ENCODE results near the gene BAZ2B. TPM values are rescaled to one million over a fixed set of nuclear protein-coding genes. Genes with fewer than 3 reads are reported as not detected.
A peak's percentile ranks its signal among the peaks of the same experiment; 100 is the strongest.

Gene BAZ2B
- total RNA-seq, 1 experiment from 2014 or later: 33.0 TPM

DNA sequence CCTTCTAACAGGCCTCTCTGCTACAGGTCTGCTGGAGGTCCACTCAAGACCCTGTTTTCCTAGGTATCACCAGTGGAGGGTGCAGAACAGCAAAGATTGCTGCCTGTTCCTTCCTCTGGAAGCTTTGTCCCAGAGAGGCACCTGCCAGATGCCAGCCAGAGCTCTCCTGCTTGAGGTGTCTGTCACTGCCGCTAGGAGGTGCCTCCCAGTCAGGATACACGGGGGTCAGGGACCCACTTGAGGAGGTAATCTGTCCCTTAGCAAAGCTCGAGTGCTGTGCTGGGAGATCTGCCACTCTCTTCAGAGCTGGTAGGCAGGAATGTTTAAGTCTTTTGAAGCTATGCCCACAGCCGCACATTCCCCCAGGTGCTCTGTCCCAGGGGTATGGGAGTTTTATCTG is 140.6 kb downstream of the BAZ2B start:
- peak; percentile 30 for DNase-seq (ENCODE audit: low spot score)
- Mint-ChIP-seq H3K4me3 (no peak overlapping the region), H3K27me3 (ENCODE audit: low read depth) (no peaks in the 10 kb centered on the region), H3K36me3 (peaks cover 26% of the 10 kb centered on the region), H3K9me3 (no peaks in the 10 kb centered on the region), H3K4me1 (no peaks in the 10 kb centered on the region), H3K27ac (no peak overlapping the region)
- ChIA-PET CTCF (interaction anchor here (1.1 kb wide), 2 partner anchors 240 to 332 kb away, joined by 3 to 4 read pairs; no protein-coding TSS in a partner anchor), POLR2A (interaction anchor here (0.5 kb wide), 1 partner anchor 134 kb away, joined by 4 read pairs; no protein-coding TSS in a partner anchor)
- ATAC-seq: peak; percentile 57
- no peak for TF ChIP-seq OVOL2 (CRISPR knock-in tag; IDR thresholded peaks at IDR 0.05; ENCODE audit: borderline replicate concordance)
- TF ChIP-seq KAT7 (CRISPR knock-in tag; IDR thresholded peaks at IDR 0.05; ENCODE audit: borderline replicate concordance): no peak
- no peak for TF ChIP-seq ELF4 (CRISPR knock-in tag; IDR thresholded peaks at IDR 0.05; ENCODE audit: low read depth)
- TF ChIP-seq, protein P1, sequence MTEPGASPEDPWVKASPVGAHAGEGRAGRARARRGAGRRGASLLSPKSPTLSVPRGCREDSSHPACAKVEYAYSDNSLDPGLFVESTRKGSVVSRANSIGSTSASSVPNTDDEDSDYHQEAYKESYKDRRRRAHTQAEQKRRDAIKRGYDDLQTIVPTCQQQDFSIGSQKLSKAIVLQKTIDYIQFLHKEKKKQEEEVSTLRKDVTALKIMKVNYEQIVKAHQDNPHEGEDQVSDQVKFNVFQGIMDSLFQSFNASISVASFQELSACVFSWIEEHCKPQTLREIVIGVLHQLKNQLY (CRISPR knock-in tag; IDR thresholded peaks at IDR 0.05): no peak
- no peak for TF ChIP-seq HMGA2 (CRISPR knock-in tag; IDR thresholded peaks at IDR 0.05)
- TF ChIP-seq ZNF121 (CRISPR knock-in tag; IDR thresholded peaks at IDR 0.05): no peak
- TF ChIP-seq, protein P2, sequence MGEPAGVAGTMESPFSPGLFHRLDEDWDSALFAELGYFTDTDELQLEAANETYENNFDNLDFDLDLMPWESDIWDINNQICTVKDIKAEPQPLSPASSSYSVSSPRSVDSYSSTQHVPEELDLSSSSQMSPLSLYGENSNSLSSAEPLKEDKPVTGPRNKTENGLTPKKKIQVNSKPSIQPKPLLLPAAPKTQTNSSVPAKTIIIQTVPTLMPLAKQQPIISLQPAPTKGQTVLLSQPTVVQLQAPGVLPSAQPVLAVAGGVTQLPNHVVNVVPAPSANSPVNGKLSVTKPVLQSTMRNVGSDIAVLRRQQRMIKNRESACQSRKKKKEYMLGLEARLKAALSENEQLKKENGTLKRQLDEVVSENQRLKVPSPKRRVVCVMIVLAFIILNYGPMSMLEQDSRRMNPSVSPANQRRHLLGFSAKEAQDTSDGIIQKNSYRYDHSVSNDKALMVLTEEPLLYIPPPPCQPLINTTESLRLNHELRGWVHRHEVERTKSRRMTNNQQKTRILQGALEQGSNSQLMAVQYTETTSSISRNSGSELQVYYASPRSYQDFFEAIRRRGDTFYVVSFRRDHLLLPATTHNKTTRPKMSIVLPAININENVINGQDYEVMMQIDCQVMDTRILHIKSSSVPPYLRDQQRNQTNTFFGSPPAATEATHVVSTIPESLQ (CRISPR knock-in tag; IDR thresholded peaks at IDR 0.05): no peak
- TF ChIP-seq, protein P3, sequence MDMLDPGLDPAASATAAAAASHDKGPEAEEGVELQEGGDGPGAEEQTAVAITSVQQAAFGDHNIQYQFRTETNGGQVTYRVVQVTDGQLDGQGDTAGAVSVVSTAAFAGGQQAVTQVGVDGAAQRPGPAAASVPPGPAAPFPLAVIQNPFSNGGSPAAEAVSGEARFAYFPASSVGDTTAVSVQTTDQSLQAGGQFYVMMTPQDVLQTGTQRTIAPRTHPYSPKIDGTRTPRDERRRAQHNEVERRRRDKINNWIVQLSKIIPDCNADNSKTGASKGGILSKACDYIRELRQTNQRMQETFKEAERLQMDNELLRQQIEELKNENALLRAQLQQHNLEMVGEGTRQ (CRISPR knock-in tag; IDR thresholded peaks at IDR 0.05): no peak
- TF ChIP-seq GABPB1 (CRISPR knock-in tag; IDR thresholded peaks at IDR 0.05): no peak
- TF ChIP-seq, protein P4, sequence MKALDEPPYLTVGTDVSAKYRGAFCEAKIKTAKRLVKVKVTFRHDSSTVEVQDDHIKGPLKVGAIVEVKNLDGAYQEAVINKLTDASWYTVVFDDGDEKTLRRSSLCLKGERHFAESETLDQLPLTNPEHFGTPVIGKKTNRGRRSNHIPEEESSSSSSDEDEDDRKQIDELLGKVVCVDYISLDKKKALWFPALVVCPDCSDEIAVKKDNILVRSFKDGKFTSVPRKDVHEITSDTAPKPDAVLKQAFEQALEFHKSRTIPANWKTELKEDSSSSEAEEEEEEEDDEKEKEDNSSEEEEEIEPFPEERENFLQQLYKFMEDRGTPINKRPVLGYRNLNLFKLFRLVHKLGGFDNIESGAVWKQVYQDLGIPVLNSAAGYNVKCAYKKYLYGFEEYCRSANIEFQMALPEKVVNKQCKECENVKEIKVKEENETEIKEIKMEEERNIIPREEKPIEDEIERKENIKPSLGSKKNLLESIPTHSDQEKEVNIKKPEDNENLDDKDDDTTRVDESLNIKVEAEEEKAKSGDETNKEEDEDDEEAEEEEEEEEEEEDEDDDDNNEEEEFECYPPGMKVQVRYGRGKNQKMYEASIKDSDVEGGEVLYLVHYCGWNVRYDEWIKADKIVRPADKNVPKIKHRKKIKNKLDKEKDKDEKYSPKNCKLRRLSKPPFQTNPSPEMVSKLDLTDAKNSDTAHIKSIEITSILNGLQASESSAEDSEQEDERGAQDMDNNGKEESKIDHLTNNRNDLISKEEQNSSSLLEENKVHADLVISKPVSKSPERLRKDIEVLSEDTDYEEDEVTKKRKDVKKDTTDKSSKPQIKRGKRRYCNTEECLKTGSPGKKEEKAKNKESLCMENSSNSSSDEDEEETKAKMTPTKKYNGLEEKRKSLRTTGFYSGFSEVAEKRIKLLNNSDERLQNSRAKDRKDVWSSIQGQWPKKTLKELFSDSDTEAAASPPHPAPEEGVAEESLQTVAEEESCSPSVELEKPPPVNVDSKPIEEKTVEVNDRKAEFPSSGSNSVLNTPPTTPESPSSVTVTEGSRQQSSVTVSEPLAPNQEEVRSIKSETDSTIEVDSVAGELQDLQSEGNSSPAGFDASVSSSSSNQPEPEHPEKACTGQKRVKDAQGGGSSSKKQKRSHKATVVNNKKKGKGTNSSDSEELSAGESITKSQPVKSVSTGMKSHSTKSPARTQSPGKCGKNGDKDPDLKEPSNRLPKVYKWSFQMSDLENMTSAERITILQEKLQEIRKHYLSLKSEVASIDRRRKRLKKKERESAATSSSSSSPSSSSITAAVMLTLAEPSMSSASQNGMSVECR (CRISPR knock-in tag; IDR thresholded peaks at IDR 0.05; ENCODE audit: borderline replicate concordance): no peak
- TF ChIP-seq, protein P5, sequence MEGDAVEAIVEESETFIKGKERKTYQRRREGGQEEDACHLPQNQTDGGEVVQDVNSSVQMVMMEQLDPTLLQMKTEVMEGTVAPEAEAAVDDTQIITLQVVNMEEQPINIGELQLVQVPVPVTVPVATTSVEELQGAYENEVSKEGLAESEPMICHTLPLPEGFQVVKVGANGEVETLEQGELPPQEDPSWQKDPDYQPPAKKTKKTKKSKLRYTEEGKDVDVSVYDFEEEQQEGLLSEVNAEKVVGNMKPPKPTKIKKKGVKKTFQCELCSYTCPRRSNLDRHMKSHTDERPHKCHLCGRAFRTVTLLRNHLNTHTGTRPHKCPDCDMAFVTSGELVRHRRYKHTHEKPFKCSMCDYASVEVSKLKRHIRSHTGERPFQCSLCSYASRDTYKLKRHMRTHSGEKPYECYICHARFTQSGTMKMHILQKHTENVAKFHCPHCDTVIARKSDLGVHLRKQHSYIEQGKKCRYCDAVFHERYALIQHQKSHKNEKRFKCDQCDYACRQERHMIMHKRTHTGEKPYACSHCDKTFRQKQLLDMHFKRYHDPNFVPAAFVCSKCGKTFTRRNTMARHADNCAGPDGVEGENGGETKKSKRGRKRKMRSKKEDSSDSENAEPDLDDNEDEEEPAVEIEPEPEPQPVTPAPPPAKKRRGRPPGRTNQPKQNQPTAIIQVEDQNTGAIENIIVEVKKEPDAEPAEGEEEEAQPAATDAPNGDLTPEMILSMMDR (IDR thresholded peaks at IDR 0.05): no peak
- TF ChIP-seq, protein P6, sequence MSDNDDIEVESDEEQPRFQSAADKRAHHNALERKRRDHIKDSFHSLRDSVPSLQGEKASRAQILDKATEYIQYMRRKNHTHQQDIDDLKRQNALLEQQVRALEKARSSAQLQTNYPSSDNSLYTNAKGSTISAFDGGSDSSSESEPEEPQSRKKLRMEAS (CRISPR knock-in tag; IDR thresholded peaks at IDR 0.05): no peak
- TF ChIP-seq, protein P7, sequence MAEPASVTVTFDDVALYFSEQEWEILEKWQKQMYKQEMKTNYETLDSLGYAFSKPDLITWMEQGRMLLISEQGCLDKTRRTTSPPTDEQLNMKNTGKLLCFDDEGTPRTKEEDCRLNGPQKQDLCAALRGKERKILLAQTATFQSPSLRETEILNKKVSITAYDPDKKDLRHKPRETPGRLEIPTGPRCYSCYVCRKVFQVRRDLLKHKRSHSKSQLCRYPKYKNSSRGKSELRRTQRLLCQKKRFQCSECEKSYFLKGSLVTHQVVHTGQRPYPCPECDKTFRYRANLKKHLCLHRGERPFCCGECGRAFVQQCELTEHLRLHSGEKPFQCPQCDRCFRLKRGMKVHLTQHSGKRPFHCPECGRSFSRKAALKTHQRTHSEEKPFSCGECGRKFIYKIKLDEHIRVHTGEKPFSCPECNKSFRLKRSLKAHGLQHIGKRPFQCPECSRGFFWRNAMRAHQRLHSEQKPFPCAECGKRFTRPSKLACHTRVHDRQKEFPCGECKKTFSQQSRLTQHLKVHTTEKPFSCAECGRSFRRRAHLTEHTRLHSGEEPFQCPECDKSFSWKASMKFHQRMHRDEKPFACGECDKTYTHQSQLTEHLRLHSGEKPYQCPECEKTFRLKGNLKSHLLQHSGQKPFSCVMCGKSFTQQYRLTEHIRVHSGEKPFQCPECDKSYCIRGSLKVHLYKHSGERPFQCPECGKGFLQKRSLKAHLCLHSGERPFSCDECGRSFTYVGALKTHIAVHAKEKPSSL (CRISPR knock-in tag; conservative IDR thresholded peaks at IDR 0.05): no peak
- TF ChIP-seq TCF7 (CRISPR knock-in tag; IDR thresholded peaks at IDR 0.05; ENCODE audit: low read depth): no peak
- no peak for TF ChIP-seq TEAD4 (CRISPR knock-in tag; IDR thresholded peaks at IDR 0.05)
- no peak for TF ChIP-seq CBFB (CRISPR knock-in tag; IDR thresholded peaks at IDR 0.05; ENCODE audit: low read depth)

All from WTC11 (cell line).